Stomach (tissue), 4 donors: ENCODE measurements around the gene BBS4.

Experiments
- POLR2A ChIP-seq, 4 donors: fragments of 450-650 bp; IDR thresholded peaks; one replicate each; pipeline ENCODE4 v1.6.1; 2016; ENCODE audit warnings: antibody characterized with exemption in 4 of 4, control low read depth in 2 of 4, mild to moderate bottlenecking in 1 of 4, moderate library complexity in 1 of 4
- TF ChIP-seq, protein P1 (sequence below), 7 experiments: fragments of 450-650 bp in 4 of 7; fragments of 200-600 bp in 3 of 7; sonication (generic) in 3 of 7; IDR thresholded peaks; one replicate each; pipeline ENCODE4 v1.5.1; 2016 to 2019; ENCODE audit warnings: antibody characterized with exemption in 7 of 7, control low read depth in 2 of 7, mild to moderate bottlenecking in 1 of 7

DNA sequence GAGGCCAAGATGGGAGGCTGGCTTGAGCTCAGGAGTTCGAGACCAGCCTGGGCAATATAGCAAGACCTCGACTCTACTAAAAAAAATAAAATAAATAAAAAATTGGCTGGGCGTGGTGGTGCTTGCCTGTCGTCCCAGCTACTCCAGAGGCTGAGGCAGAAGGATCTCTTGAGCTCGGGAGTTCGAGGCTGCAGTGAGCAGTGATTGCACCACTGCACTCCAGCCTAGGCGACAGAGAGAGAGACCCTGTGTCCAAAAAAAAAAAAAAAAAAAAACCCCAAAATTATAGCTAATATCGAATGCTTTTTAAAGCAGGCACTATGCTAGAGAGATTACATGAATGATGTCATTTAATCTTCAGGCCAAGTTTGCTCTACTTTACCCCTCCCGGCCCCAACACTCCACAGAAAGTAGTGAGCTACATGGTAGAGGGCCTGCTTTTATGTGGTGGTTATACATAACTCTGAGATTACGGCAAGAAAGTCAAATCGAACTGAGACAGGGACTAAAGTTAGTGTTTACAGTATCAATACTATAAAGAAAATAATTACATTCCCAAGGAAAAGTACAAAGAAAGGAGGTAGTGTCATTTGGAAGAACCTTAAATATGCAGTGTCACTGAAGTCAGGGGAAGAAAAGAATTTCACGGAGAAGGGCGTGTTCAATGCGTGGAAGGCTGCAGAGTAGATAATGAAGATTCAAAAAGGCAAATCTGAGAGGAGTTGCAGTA, 96.4 kb downstream of the BBS4 start:
- TF ChIP-seq, protein P1, sequence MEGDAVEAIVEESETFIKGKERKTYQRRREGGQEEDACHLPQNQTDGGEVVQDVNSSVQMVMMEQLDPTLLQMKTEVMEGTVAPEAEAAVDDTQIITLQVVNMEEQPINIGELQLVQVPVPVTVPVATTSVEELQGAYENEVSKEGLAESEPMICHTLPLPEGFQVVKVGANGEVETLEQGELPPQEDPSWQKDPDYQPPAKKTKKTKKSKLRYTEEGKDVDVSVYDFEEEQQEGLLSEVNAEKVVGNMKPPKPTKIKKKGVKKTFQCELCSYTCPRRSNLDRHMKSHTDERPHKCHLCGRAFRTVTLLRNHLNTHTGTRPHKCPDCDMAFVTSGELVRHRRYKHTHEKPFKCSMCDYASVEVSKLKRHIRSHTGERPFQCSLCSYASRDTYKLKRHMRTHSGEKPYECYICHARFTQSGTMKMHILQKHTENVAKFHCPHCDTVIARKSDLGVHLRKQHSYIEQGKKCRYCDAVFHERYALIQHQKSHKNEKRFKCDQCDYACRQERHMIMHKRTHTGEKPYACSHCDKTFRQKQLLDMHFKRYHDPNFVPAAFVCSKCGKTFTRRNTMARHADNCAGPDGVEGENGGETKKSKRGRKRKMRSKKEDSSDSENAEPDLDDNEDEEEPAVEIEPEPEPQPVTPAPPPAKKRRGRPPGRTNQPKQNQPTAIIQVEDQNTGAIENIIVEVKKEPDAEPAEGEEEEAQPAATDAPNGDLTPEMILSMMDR (IDR thresholded peaks at IDR 0.05) = no peak
- no peak for TF ChIP-seq POLR2A (IDR thresholded peaks at IDR 0.05)
